ENCODE measurements around the gene CLDN19.

- TF ChIP-seq CTCF (IDR thresholded peaks at IDR 0.05; ENCODE audit: low read depth, low read length) (no peak), EZH2phosphoT487 (IDR thresholded peaks at IDR 0.05; ENCODE audit: low read depth) (no peak)
Observed at GRCh38 chr1:42713293-42713692, 26.7 kb downstream of the CLDN19 start.

Data from OCI-LY3 (cell line).